H1 (cell line): Measurements from ENCODE around the gene MTX3. TPM values are rescaled to one million over a fixed set of nuclear protein-coding genes. Genes with fewer than 3 reads are reported as not detected.

Experiments used
- CTCF ChIA-PET: fragments of 300-600 bp; sonication (Branson Sonifier 250); formaldehyde crosslinking; loops from one replicate; lab custom pipeline; 2021; ENCODE audit not compliant: partially characterized antibody; lab: Charles Lee
- POLR2A ChIA-PET: fragments of 300-600 bp; sonication (Branson Sonifier 250); formaldehyde crosslinking; loops from one replicate; lab custom pipeline; 2021; ENCODE audit warnings: inconsistent platforms; ENCODE audit not compliant: partially characterized antibody; lab: Charles Lee
- DNase-seq, 2 experiments: peaks; one replicate each; pipeline versions ENCODE4 v3.0.0 to v3.0.0-alpha.2; 2010 to 2022; ENCODE audit warnings: low spot score in 2 of 2, low read depth in 1 of 2, mixed read lengths in 1 of 2
- FAIRE-seq: peaks from 2 replicates; lab custom pipeline; 2011; peaks lifted over from hg19 to GRCh38; lab: Jason Lieb, UNC
- H2AFZ ChIP-seq: 2 replicates; pipeline ENCODE4 v1.8.1; 2012; ENCODE audit warnings: low read length, inconsistent platforms
- H2AK5ac ChIP-seq: 2 replicates; pipeline ENCODE4 v1.6.1; 2013; ENCODE audit warnings: low read depth, low read length
- H2BK120ac ChIP-seq: replicated peaks from 2 replicates; pipeline ENCODE3; 2013; ENCODE audit warnings: low read depth, low read length, inconsistent platforms
- H2BK12ac ChIP-seq: 2 replicates; pipeline ENCODE4 v1.6.1; 2013; ENCODE audit warnings: low read depth, low read length
- H2BK15ac ChIP-seq: 2 replicates; pipeline ENCODE4 v1.6.1; 2013; ENCODE audit warnings: low read length
- H2BK20ac ChIP-seq: 2 replicates; pipeline ENCODE4 v1.6.1; 2013; ENCODE audit warnings: low read length
- H2BK5ac ChIP-seq: 2 replicates; pipeline ENCODE4 v1.6.1; 2013; ENCODE audit warnings: low read depth, low read length
- H3K14ac ChIP-seq: 2 replicates; pipeline ENCODE4 v1.6.1; 2013; ENCODE audit warnings: inconsistent platforms; ENCODE audit not compliant: insufficient read length
- H3K18ac ChIP-seq: 2 replicates; pipeline ENCODE4 v1.6.1; 2013; ENCODE audit warnings: low read length; ENCODE audit errors: extremely low read depth
- H3K23ac ChIP-seq: 2 replicates; pipeline ENCODE4 v1.6.1; 2013; ENCODE audit warnings: inconsistent platforms; ENCODE audit not compliant: insufficient read length
- H3K23me2 ChIP-seq: 2 replicates; pipeline ENCODE4 v1.6.1; 2013; ENCODE audit warnings: low read depth, low read length
- H3K27ac ChIP-seq: 2 replicates; pipeline ENCODE4 v1.6.1; 2011; ENCODE audit warnings: low read depth, low read length, inconsistent platforms
- H3K27me3 ChIP-seq, 4 experiments: replicated peaks in 1 of 4; 1 replicate in 1 of 4; 2 replicates in 3 of 4; pipeline versions ENCODE4 v1.6.1 to v1.8.1; 2011 to 2013; ENCODE audit warnings: low read length in 3 of 4, mild to moderate bottlenecking in 3 of 4, inconsistent platforms in 2 of 4, mixed read lengths in 2 of 4, moderate library complexity in 1 of 4; ENCODE audit not compliant: control insufficient read depth in 3 of 4, insufficient read depth in 3 of 4; ENCODE audit errors: extremely low read depth in 1 of 4
- H3K36me3 ChIP-seq, 4 experiments: 2 replicates each; pipeline versions ENCODE4 v1.6.1 to v1.8.1; 2011 to 2013; ENCODE audit warnings: mild to moderate bottlenecking in 4 of 4, low read length in 3 of 4, moderate library complexity in 2 of 4, control low read depth in 1 of 4, inconsistent platforms in 1 of 4; ENCODE audit not compliant: insufficient read depth in 4 of 4, control insufficient read depth in 2 of 4
- H3K4ac ChIP-seq: replicated peaks from 2 replicates; pipeline ENCODE3; 2013; ENCODE audit warnings: low read length, low read depth, mixed read lengths, inconsistent platforms; ENCODE audit not compliant: insufficient read length
- H3K4me1 ChIP-seq, 4 experiments: replicated peaks in 1 of 4; 1 replicate in 1 of 4; 2 replicates in 3 of 4; pipeline versions ENCODE4 v1.6.1 to v1.8.1; 2011 to 2013; ENCODE audit warnings: low read length in 3 of 4, inconsistent platforms in 2 of 4, mixed read lengths in 1 of 4; ENCODE audit not compliant: insufficient read depth in 4 of 4, control insufficient read depth in 3 of 4
- H3K4me2 ChIP-seq, 2 experiments: 2 replicates each; pipeline versions ENCODE4 v1.6.1 to v1.8.1; 2011 to 2013; ENCODE audit warnings: low read depth in 2 of 2, low read length in 2 of 2, control low read depth in 1 of 2, inconsistent platforms in 1 of 2, mild to moderate bottlenecking in 1 of 2; ENCODE audit not compliant: insufficient read depth in 1 of 2
- H3K4me3 ChIP-seq, 4 experiments: fragments of 200-600, 300-600 bp in 1 of 4; sonication (generic), shearing (Covaris generic), sonication (Bioruptor Twin) in 1 of 4; 2 replicates each; pipeline versions ENCODE4 v1.5.1 to v1.8.1; 2011 to 2016; ENCODE audit warnings: low read length in 4 of 4, low read depth in 3 of 4, control low read depth in 2 of 4, inconsistent platforms in 2 of 4, mild to moderate bottlenecking in 2 of 4, mixed read lengths in 1 of 4, moderate library complexity in 1 of 4; ENCODE audit not compliant: insufficient read depth in 2 of 4; ENCODE audit errors: extremely low read depth in 1 of 4
- H3K56ac ChIP-seq: replicated peaks from 2 replicates; pipeline ENCODE3; 2013; ENCODE audit warnings: low read depth, mild to moderate bottlenecking, mixed read lengths, low read length, inconsistent platforms; ENCODE audit not compliant: insufficient read length
- H3K79me1 ChIP-seq: 2 replicates; pipeline ENCODE4 v1.6.1; 2013; ENCODE audit warnings: low read depth, low read length, control low read depth
- H3K79me2 ChIP-seq, 2 experiments: 2 replicates each; pipeline versions ENCODE4 v1.6.1 to v1.8.1; 2012 to 2013; ENCODE audit warnings: low read length in 2 of 2, mild to moderate bottlenecking in 2 of 2, inconsistent platforms in 1 of 2; ENCODE audit not compliant: insufficient read depth in 2 of 2, control insufficient read depth in 1 of 2
- H3K9ac ChIP-seq, 4 experiments: replicated peaks in 1 of 4; 1 replicate in 1 of 4; 2 replicates in 3 of 4; pipeline versions ENCODE4 v1.6.1 to v1.8.1; 2011 to 2013; ENCODE audit warnings: low read depth in 3 of 4, low read length in 3 of 4, control low read depth in 2 of 4, mild to moderate bottlenecking in 2 of 4, moderate library complexity in 2 of 4, inconsistent platforms in 1 of 4; ENCODE audit errors: extremely low read depth in 1 of 4
- H3K9me3 ChIP-seq, 2 experiments: 2 replicates each; pipeline versions ENCODE4 v1.6.1 to v1.8.1; 2012 to 2013; ENCODE audit warnings: mild to moderate bottlenecking in 2 of 2, moderate library complexity in 2 of 2, control low read depth in 1 of 2, inconsistent platforms in 1 of 2, low read depth in 1 of 2, low read length in 1 of 2, mixed read lengths in 1 of 2; ENCODE audit not compliant: insufficient read depth in 2 of 2
- H4K20me1 ChIP-seq, 2 experiments: replicated peaks in 1 of 2; 2 replicates each; pipeline versions ENCODE3 to v1.8.1; 2011 to 2013; ENCODE audit warnings: inconsistent platforms in 2 of 2, low read length in 2 of 2, mild to moderate bottlenecking in 1 of 2; ENCODE audit not compliant: insufficient read depth in 2 of 2, control insufficient read depth in 1 of 2
- H4K5ac ChIP-seq: 2 replicates; pipeline ENCODE4 v1.6.1; 2013; ENCODE audit warnings: low read length, low read depth, mixed read lengths, inconsistent platforms; ENCODE audit not compliant: insufficient read length
- H4K8ac ChIP-seq: 2 replicates; pipeline ENCODE4 v1.8.0; 2013; ENCODE audit warnings: mild to moderate bottlenecking, moderate library complexity, low read length, inconsistent platforms; ENCODE audit not compliant: insufficient read depth; ENCODE audit errors: extremely low read depth
- H4K91ac ChIP-seq: replicated peaks from 2 replicates; pipeline ENCODE3; 2013; ENCODE audit warnings: low read length, mixed read lengths, inconsistent platforms; ENCODE audit not compliant: insufficient read length
- CBX8 ChIP-seq: fragments of 300-800, 300-1000 bp; sonication (generic); IDR thresholded peaks from 2 replicates; pipeline ENCODE4 v1.7.1; 2016; ENCODE audit warnings: low read depth, low read length, borderline replicate concordance
- CTCF ChIP-seq, 3 experiments: IDR thresholded peaks; 1 replicate in 2 of 3; 2 replicates in 1 of 3; pipeline versions ENCODE4 v1.5.1 to v1.6.1; 2011; ENCODE audit warnings: low read length in 3 of 3, mild to moderate bottlenecking in 3 of 3, inconsistent platforms in 2 of 3, low read depth in 1 of 3, moderate library complexity in 1 of 3; ENCODE audit not compliant: insufficient read depth in 1 of 3; ENCODE audit errors: control extremely low read depth in 1 of 3
- EGR1 ChIP-seq: IDR thresholded peaks from 2 replicates; pipeline ENCODE4 v1.6.1; 2011; ENCODE audit warnings: low read depth, low read length, borderline replicate concordance
- EZH2 ChIP-seq: fragments of 200-600 bp; sonication (generic); IDR thresholded peaks from 2 replicates; pipeline ENCODE4 v1.7.1; 2012; ENCODE audit warnings: low read depth, mild to moderate bottlenecking, moderate library complexity, low read length, inconsistent platforms; ENCODE audit not compliant: severe bottlenecking
- JUND ChIP-seq: IDR thresholded peaks from 2 replicates; pipeline ENCODE4 v1.6.1; 2011; ENCODE audit warnings: mild to moderate bottlenecking, improper control_type of control experiment, low read length
- KDM4A ChIP-seq: IDR thresholded peaks from one replicate; pipeline ENCODE4 v1.7.1; 2012; ENCODE audit warnings: low read depth, mild to moderate bottlenecking, moderate library complexity, low read length, inconsistent platforms; ENCODE audit not compliant: severe bottlenecking
- NANOG ChIP-seq: IDR thresholded peaks from 2 replicates; pipeline ENCODE4 v1.6.1; 2011; ENCODE audit warnings: low read length, low read depth, mild to moderate bottlenecking, inconsistent platforms; ENCODE audit not compliant: insufficient read depth, poor library complexity, severe bottlenecking
- POLR2A ChIP-seq, 2 experiments: IDR thresholded peaks; 1 replicate in 1 of 2; 2 replicates in 1 of 2; pipeline ENCODE4 v1.6.1; 2011; ENCODE audit warnings: low read depth in 2 of 2, low read length in 2 of 2, mild to moderate bottlenecking in 2 of 2; ENCODE audit errors: control extremely low read depth in 1 of 2
- RFX5 ChIP-seq: IDR thresholded peaks from 2 replicates; pipeline ENCODE4 v1.6.1; 2011; ENCODE audit warnings: low read depth, low read length, improper control_type of control experiment, borderline replicate concordance
- SP1 ChIP-seq: IDR thresholded peaks from 2 replicates; pipeline ENCODE4 v1.6.1; 2011; ENCODE audit warnings: low read depth, low read length
- SP2 ChIP-seq: IDR thresholded peaks from 2 replicates; pipeline ENCODE4 v1.6.1; 2012; ENCODE audit warnings: mild to moderate bottlenecking, low read length, inconsistent platforms
- WGBS, 2 experiments: shearing (Covaris generic) in 1 of 2; methylation state at CpG; one replicate each; pipeline versions ENCODE4 v1.1.6 to v1.1.7; 2013 to 2015; ENCODE audit warnings: low lambda C conversion rate in 2 of 2, mixed read lengths in 2 of 2, inconsistent platforms in 1 of 2, low coverage in 1 of 2, missing lambda C conversion rate in 1 of 2; ENCODE audit not compliant: insufficient replicate concordance in 2 of 2, insufficient coverage in 1 of 2, insufficient read length in 1 of 2; ENCODE audit errors: extremely low coverage in 1 of 2, missing lambda C conversion rate in 1 of 2; 5-methylcytosine and 5-hydroxymethylcytosine counted together
- polyA plus RNA-seq, 7 experiments: library from polyadenylated mRNA; depleted of rRNA in 3 of 7; stranded (reverse) in 5 of 7; unstranded in 2 of 7; fragments of >200 nt in 5 of 7; fragments of 200-250 nt in 2 of 7; gene quantifications; 1 replicate in 5 of 7; 2 replicates in 1 of 7; 4 replicates in 1 of 7; pipeline versions ENCODE4 v1.2.1 to v1.2.3, GENCODE V29; 2011 to 2013; ENCODE audit warnings: missing spikeins in 2 of 7, mixed read lengths in 2 of 7
- total RNA-seq: library from RNA; stranded (reverse); fragmentation: NEBNext Ultra II Directional; extraction: Animal tissue kit (Norgen Biotek cat#: 25700); gene quantifications from 2 replicates; pipeline ENCODE4 v1.2.1, GENCODE V29; 2021

MTX3 gene
- total and polyA plus RNA-seq, 2 of the 8 experiments (the other 6 are each of a cell fraction or from before 2014, with no cell fraction given), result 9.4 to 28.8 TPM

DNA sequence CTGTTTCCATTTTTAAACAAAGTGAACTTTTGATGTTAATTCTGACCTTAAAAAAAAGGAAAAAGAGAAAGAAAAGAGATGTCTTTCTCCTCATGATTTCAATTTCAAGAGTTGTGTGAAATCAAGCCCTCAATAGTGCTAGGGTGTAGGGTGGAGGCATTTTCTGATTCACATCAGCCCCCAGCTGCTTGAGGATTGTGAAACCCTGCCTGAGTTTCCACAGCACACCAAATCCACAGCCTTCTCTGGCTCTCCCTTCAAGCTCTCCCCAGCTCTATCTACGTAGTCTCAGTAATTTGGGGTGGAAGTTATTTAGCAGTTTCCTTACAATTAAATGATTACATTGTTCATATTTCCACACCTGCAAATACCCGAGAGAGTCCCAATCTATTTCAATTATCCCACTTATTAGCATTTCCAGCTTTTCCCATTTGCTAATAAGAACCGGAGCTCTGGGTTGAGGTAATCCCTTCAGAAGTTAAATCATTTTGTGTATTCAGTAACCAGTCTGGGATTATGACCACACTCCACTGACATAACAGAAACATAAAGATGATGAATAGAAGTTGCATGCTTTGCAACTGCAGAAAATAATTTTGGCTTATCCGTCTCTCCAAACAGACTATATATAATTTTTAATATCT is 54.9 kb downstream of the MTX3 start:
- Histone ChIP-seq H3K4ac (no peak overlapping the region), H2BK12ac (no peak overlapping the region), H2BK5ac (no peak overlapping the region), H2AK5ac (no peak overlapping the region), H3K23me2 (no peaks in the 10 kb centered on the region), H3K4me3 (no peak overlapping the region), H3K36me3 (no peaks in the 10 kb centered on the region), H3K4me1 (no peaks in the 10 kb centered on the region), H2BK20ac (no peak overlapping the region), H2AFZ (no peak overlapping the region), H3K18ac (no peak overlapping the region), H3K79me1 (no peaks in the 10 kb centered on the region), H4K8ac (no peak overlapping the region), H3K79me2 (no peaks in the 10 kb centered on the region), H3K9me3 (no peaks in the 10 kb centered on the region), H3K27ac (no peak overlapping the region), H2BK120ac (no peak overlapping the region), H4K5ac (no peak overlapping the region), H2BK15ac (no peak overlapping the region), H4K20me1 (no peaks in the 10 kb centered on the region), H3K9ac (no peak overlapping the region), H3K56ac (no peak overlapping the region), H3K23ac (no peak overlapping the region), H3K14ac (no peak overlapping the region), H4K91ac (no peak overlapping the region), H3K4me2 (no peak overlapping the region), H3K27me3 (no peaks in the 10 kb centered on the region)
- DNase-seq, result no peak
- ChIA-PET CTCF (interaction anchor here (1.2 to 1.4 kb wide), 2 partner anchors 14 to 147 kb away, joined by 3 to 4 read pairs; no protein-coding TSS in a partner anchor), POLR2A (no interaction called here)
- FAIRE-seq, result no peak
- 93% methylated on average over 4 of the region's 4 CpGs; no CpG with 5 or more reads in 1 of the 2 experiments for WGBS, 2 experiments
- TF ChIP-seq CBX8 (no peak), SP1 (no peak), EGR1 (no peak), POLR2A (IDR thresholded peaks at IDR 0.05; ENCODE audit: control extremely low read depth in 1 of 2, low read depth in 2 of 2, low read length in 2 of 2) (no peak), EZH2 (no peak), JUND (no peak), KDM4A (no peak), SP2 (no peak), RFX5 (no peak), NANOG (no peak), CTCF (IDR thresholded peaks at IDR 0.05; ENCODE audit: control extremely low read depth in 1 of 3, insufficient read depth in 1 of 3, low read depth in 1 of 3, low read length in 3 of 3) (no peak)
